ENCODE results near the gene NFAM1. TPM values are rescaled to one million over a fixed set of nuclear protein-coding genes. Genes with fewer than 3 reads are reported as not detected.

Gene NFAM1
- total and polyA plus RNA-seq, 2 of the 4 experiments (the other 2 are of a cell fraction), result not detected

GRCh38 chr22:42363892-42364291 is 68.3 kb downstream of the NFAM1 start:
- WGBS, 2 experiments (ENCODE audit: extremely low coverage in 2 of 2, insufficient read length in 1 of 2), result 70% methylated on average over 2 of the region's 6 CpGs; no CpG with 5 or more reads in 1 of the 2 experiments
- H3K4ac ChIP-seq (ENCODE audit: low read depth, low read length), result no peak overlapping the region
- no peak overlapping the region for H3K23ac ChIP-seq (ENCODE audit: low read depth, low read length)
- no peaks in the 10 kb centered on the region for H3K9me3 ChIP-seq (ENCODE audit: control insufficient read depth, insufficient read depth, low read length)
- dilution Hi-C loops (cut with HindIII; ENCODE audit: low sequenced_read_pairs, unreplicated experiment) (no loop called here), in situ Hi-C loops (cut with MboI; ENCODE audit: low sequenced_read_pairs) (no loop called here), intact Hi-C loops (cut with micrococcal nuclease) (no loop called here)
- no peak overlapping the region for H2BK120ac ChIP-seq (ENCODE audit: low read depth, low read length)
- no peaks in the 10 kb centered on the region for H3K79me1 ChIP-seq (ENCODE audit: low read depth in 1 of 2, low read length in 2 of 2)
- H3K27ac ChIP-seq (ENCODE audit: insufficient read depth, low read length), result no peak overlapping the region
- ChIA-PET CTCF (interaction anchor here (0.6 to 0.7 kb wide), 2 partner anchors 11 to 20 kb away, joined by 5 to 7 read pairs; no protein-coding TSS in a partner anchor), POLR2A (ENCODE audit: unreplicated experiment) (interaction anchor here (0.5 kb wide), 1 partner anchor 150 kb away, joined by 4 read pairs; no protein-coding TSS in a partner anchor)
- H2BK15ac ChIP-seq (ENCODE audit: low read depth, low read length), result no peak overlapping the region
- H2BK5ac ChIP-seq (ENCODE audit: low read depth, low read length, poor library complexity, severe bottlenecking), result no peak overlapping the region
- H2AK9ac ChIP-seq (replicated peaks; ENCODE audit: low read depth, low read length, poor library complexity), result no peak overlapping the region
- no peak overlapping the region for H3K9ac ChIP-seq (ENCODE audit: low read depth, low read length)
- no peaks in the 10 kb centered on the region for H3K36me3 ChIP-seq (ENCODE audit: control insufficient read depth, insufficient read depth, low read length)
- no peak overlapping the region for H3K4me3 ChIP-seq (ENCODE audit: insufficient read depth, low read depth, low read length)
- no peak overlapping the region for H4K8ac ChIP-seq (ENCODE audit: low read depth in 2 of 2, low read length in 2 of 2)
- H4K5ac ChIP-seq (ENCODE audit: low read depth, low read length), result no peak overlapping the region
- ATAC-seq (ENCODE audit: low read depth) (no peak), DNase-seq (no peak)
- no peak overlapping the region for H4K91ac ChIP-seq (ENCODE audit: insufficient read depth, low read depth, low read length)
- peaks cover 1% of the 10 kb centered on the region; the same call in 1 of the 2 replicates for H3K4me1 ChIP-seq (ENCODE audit: control insufficient read depth, insufficient read depth, low read length)
- no peak overlapping the region for H2AK5ac ChIP-seq (ENCODE audit: low read depth, low read length)
- TF ChIP-seq CEBPB (IDR thresholded peaks at IDR 0.05; ENCODE audit: low read depth, low read length), result no peak
- TF ChIP-seq MAZ (IDR thresholded peaks at IDR 0.05; ENCODE audit: borderline replicate concordance, low read depth, low read length), result no peak
- TF ChIP-seq ELK1 (IDR thresholded peaks at IDR 0.05; ENCODE audit: borderline replicate concordance, low read depth, low read length), result no peak
- TF ChIP-seq MXI1 (IDR thresholded peaks at IDR 0.05; ENCODE audit: borderline replicate concordance, low read depth, low read length), result no peak
- TF ChIP-seq USF2 (IDR thresholded peaks at IDR 0.05; ENCODE audit: low read depth, low read length), result no peak
- TF ChIP-seq FOS (IDR thresholded peaks at IDR 0.05; ENCODE audit: low read depth, low read length), result no peak
- no peak for TF ChIP-seq BHLHE40 (IDR thresholded peaks at IDR 0.05; ENCODE audit: low read depth, low read length)
- no peak for TF ChIP-seq MAFK (IDR thresholded peaks at IDR 0.05; ENCODE audit: low read depth, low read length)
- TF ChIP-seq RCOR1 (IDR thresholded peaks at IDR 0.05; ENCODE audit: insufficient replicate concordance, low read length), result no peak
- no peak for TF ChIP-seq SMC3 (IDR thresholded peaks at IDR 0.05; ENCODE audit: low read depth, low read length)
- no peak overlapping the region for H3K56ac ChIP-seq (ENCODE audit: extremely low read depth, insufficient read depth, low read length)
- no peak overlapping the region for H3K14ac ChIP-seq (replicated peaks; ENCODE audit: low read depth, low read length)
- no TSS peak for BruUV-seq (replicated peaks)
- no peaks in the 10 kb centered on the region for H4K20me1 ChIP-seq (ENCODE audit: insufficient read depth, low read length)
- no peak overlapping the region for H3K4me2 ChIP-seq (ENCODE audit: low read depth, low read length)
- H3K18ac ChIP-seq (ENCODE audit: low read depth, low read length), result no peak overlapping the region
- no peak overlapping the region for H2BK20ac ChIP-seq (ENCODE audit: low read depth, low read length)
- peaks cover 71% of the 10 kb centered on the region for H3K27me3 ChIP-seq (ENCODE audit: control insufficient read depth, insufficient read depth, low read length)
- no peak overlapping the region for H2AFZ ChIP-seq (replicated peaks; ENCODE audit: low read length, poor library complexity)
- H3K9me1 ChIP-seq (ENCODE audit: insufficient read depth, low read length), result no peaks in the 10 kb centered on the region

Measured in IMR-90 (cell line).